H9 (cell line): ENCODE data around the gene ATP7B. TPM values are rescaled to one million over a fixed set of nuclear protein-coding genes. Genes with fewer than 3 reads are reported as not detected.

Experiments used
- DNase-seq: peaks from one replicate; pipeline ENCODE4 v3.0.0-alpha.2; 2017
- H2AFZ ChIP-seq: one replicate; pipeline ENCODE4 v1.6.1; 2013; ENCODE audit warnings: mild to moderate bottlenecking, low read length, control low read depth, moderate library complexity
- H2AK5ac ChIP-seq: 2 replicates; pipeline ENCODE4 v1.6.1; 2013; ENCODE audit warnings: low read length, control low read depth, mixed read lengths; ENCODE audit not compliant: insufficient read length
- H2BK120ac ChIP-seq: one replicate; pipeline ENCODE4 v1.6.1; 2013; ENCODE audit warnings: low read depth, mild to moderate bottlenecking, low read length, control low read depth, inconsistent platforms; ENCODE audit not compliant: poor library complexity, severe bottlenecking
- H2BK12ac ChIP-seq: 2 replicates; pipeline ENCODE4 v1.6.1; 2013; ENCODE audit warnings: low read length, control low read depth, mixed read lengths, low read depth; ENCODE audit not compliant: insufficient read length
- H2BK15ac ChIP-seq: 2 replicates; pipeline ENCODE4 v1.6.1; 2013; ENCODE audit warnings: low read depth, low read length, control low read depth
- H2BK20ac ChIP-seq: one replicate; pipeline ENCODE4 v1.6.1; 2013; ENCODE audit warnings: low read depth, mild to moderate bottlenecking, low read length, control low read depth, inconsistent platforms; ENCODE audit not compliant: poor library complexity, severe bottlenecking
- H2BK5ac ChIP-seq: 2 replicates; pipeline ENCODE4 v1.6.1; 2013; ENCODE audit warnings: low read length, control low read depth, mixed read lengths; ENCODE audit not compliant: insufficient read length
- H3K14ac ChIP-seq: 2 replicates; pipeline ENCODE4 v1.6.1; 2013; ENCODE audit warnings: low read length, control low read depth; ENCODE audit not compliant: insufficient read depth
- H3K18ac ChIP-seq: 2 replicates; pipeline ENCODE4 v1.6.1; 2013; ENCODE audit warnings: low read depth, mild to moderate bottlenecking, mixed read lengths, low read length, control low read depth; ENCODE audit not compliant: insufficient read length
- H3K23ac ChIP-seq: 2 replicates; pipeline ENCODE4 v1.6.1; 2013; ENCODE audit warnings: low read length, control low read depth, mixed read lengths, low read depth; ENCODE audit not compliant: insufficient read length
- H3K23me2 ChIP-seq: 2 replicates; pipeline ENCODE4 v1.6.1; 2013; ENCODE audit warnings: low read depth, mild to moderate bottlenecking, mixed read lengths, low read length, control low read depth; ENCODE audit not compliant: insufficient read length, poor library complexity, severe bottlenecking
- H3K27ac ChIP-seq: 2 replicates; pipeline ENCODE4 v1.5.1; 2013; ENCODE audit warnings: low read length, control low read depth, mixed read lengths, low read depth; ENCODE audit not compliant: insufficient read length
- H3K27me3 ChIP-seq: 2 replicates; pipeline ENCODE4 v1.6.1; 2013; ENCODE audit warnings: low read length, control low read depth, inconsistent platforms; ENCODE audit not compliant: insufficient read depth
- H3K4ac ChIP-seq: 2 replicates; pipeline ENCODE4 v1.6.1; 2013; ENCODE audit warnings: low read depth, mild to moderate bottlenecking, control low read depth, inconsistent platforms, low read length, moderate library complexity
- H3K4me1 ChIP-seq: 2 replicates; pipeline ENCODE4 v1.6.1; 2013; ENCODE audit warnings: low read length, control low read depth, inconsistent platforms; ENCODE audit not compliant: insufficient read depth
- H3K4me2 ChIP-seq: 2 replicates; pipeline ENCODE4 v1.6.1; 2013; ENCODE audit warnings: low read length, control low read depth, mixed read lengths; ENCODE audit not compliant: insufficient read length, insufficient read depth
- H3K56ac ChIP-seq: 2 replicates; pipeline ENCODE4 v1.6.1; 2013; ENCODE audit warnings: low read depth, mild to moderate bottlenecking, mixed read lengths, low read length, control low read depth; ENCODE audit not compliant: insufficient read length
- H3K79me1 ChIP-seq: 2 replicates; pipeline ENCODE4 v1.6.1; 2013; ENCODE audit warnings: low read depth, mild to moderate bottlenecking, moderate library complexity, low read length, control low read depth, inconsistent platforms; ENCODE audit not compliant: insufficient read depth, poor library complexity, severe bottlenecking
- H3K79me2 ChIP-seq: 2 replicates; pipeline ENCODE4 v1.6.1; 2013; ENCODE audit warnings: low read length, control low read depth, inconsistent platforms; ENCODE audit not compliant: insufficient read depth
- H3K9ac ChIP-seq: 2 replicates; pipeline ENCODE4 v1.6.1; 2013; ENCODE audit warnings: low read length, control low read depth, mixed read lengths; ENCODE audit not compliant: insufficient read length; ENCODE audit errors: extremely low read depth
- H3K9me3 ChIP-seq: one replicate; pipeline ENCODE4 v1.6.1; 2013; ENCODE audit warnings: low read depth, low read length, inconsistent platforms; ENCODE audit not compliant: control insufficient read depth
- H3T11ph ChIP-seq: one replicate; pipeline ENCODE4 v1.6.1; 2013; ENCODE audit warnings: mild to moderate bottlenecking, low read length, control low read depth, inconsistent platforms
- H4K20me1 ChIP-seq: one replicate; pipeline ENCODE4 v1.6.1; 2013; ENCODE audit not compliant: control insufficient read depth, insufficient read length, insufficient read depth
- H4K5ac ChIP-seq: 2 replicates; pipeline ENCODE4 v1.6.1; 2013; ENCODE audit warnings: low read depth, mild to moderate bottlenecking, mixed read lengths, low read length, control low read depth; ENCODE audit not compliant: insufficient read length
- H4K8ac ChIP-seq: replicated peaks from 2 replicates; pipeline ENCODE4 v1.6.1; 2013; ENCODE audit warnings: low read length, control low read depth, mixed read lengths, low read depth; ENCODE audit not compliant: insufficient read length
- H4K91ac ChIP-seq: 2 replicates; pipeline ENCODE4 v1.6.1; 2013; ENCODE audit warnings: low read depth, mild to moderate bottlenecking, moderate library complexity, mixed read lengths, low read length, control low read depth; ENCODE audit not compliant: insufficient read length
- H3K27ac Mint-ChIP-seq, 3 experiments: 2 replicates in 2 of 3; 3 replicates in 1 of 3; pipeline ENCODE4 v1.8.0; 2020 to 2021; ENCODE audit warnings: mixed read lengths in 3 of 3, mild to moderate bottlenecking in 1 of 3, moderate library complexity in 1 of 3
- H3K27me3 Mint-ChIP-seq: 2 replicates; pipeline ENCODE4 v1.8.0; 2021; ENCODE audit warnings: low read depth, mild to moderate bottlenecking, moderate library complexity, mixed read lengths
- H3K36me3 Mint-ChIP-seq, 3 experiments: 2 replicates in 2 of 3; 3 replicates in 1 of 3; pipeline ENCODE4 v1.8.0; 2020 to 2021; ENCODE audit warnings: low read depth in 3 of 3, mixed read lengths in 3 of 3; ENCODE audit not compliant: insufficient read depth in 1 of 3
- H3K4me1 Mint-ChIP-seq, 2 experiments: 2 replicates each; pipeline ENCODE4 v1.8.0; 2020; ENCODE audit warnings: mixed read lengths in 2 of 2
- H3K4me3 Mint-ChIP-seq, 2 experiments: 2 replicates in 1 of 2; 3 replicates in 1 of 2; pipeline ENCODE4 v1.8.0; 2020 to 2021; ENCODE audit warnings: mild to moderate bottlenecking in 2 of 2, mixed read lengths in 2 of 2, moderate library complexity in 1 of 2
- H3K9me3 Mint-ChIP-seq, 2 experiments: 2 replicates in 1 of 2; 3 replicates in 1 of 2; pipeline ENCODE4 v1.8.0; 2020; ENCODE audit warnings: mild to moderate bottlenecking in 2 of 2, mixed read lengths in 2 of 2, moderate library complexity in 1 of 2
- WGBS: extraction: QIAGEN DNeasy Blood & Tissue Kit; methylation state at CpG from one replicate; pipeline ENCODE4 v1.1.7; 2013; ENCODE audit warnings: missing lambda C conversion rate, low lambda C conversion rate, mixed read lengths; ENCODE audit not compliant: insufficient read length; ENCODE audit errors: extremely low coverage; 5-methylcytosine and 5-hydroxymethylcytosine counted together
- total RNA-seq: library from RNA; stranded (reverse); gene quantifications from 2 replicates; pipeline ENCODE4 v1.2.1, GENCODE V29; 2021
- TF ChIP-seq, protein P1 (sequence below): fragments of 200-600 bp; sonication (generic); conservative IDR thresholded peaks from 3 replicates; pipeline ENCODE4 v1.8.0; 2021; ENCODE audit warnings: antibody characterized with exemption, mild to moderate bottlenecking

ATP7B gene
- total RNA-seq, 1 experiment from 2014 or later: 5.8 TPM

- peaks cover 1% of the 10 kb centered on the region; the same call in 1 of the 2 replicates for H3K27me3 Mint-ChIP-seq
- H3K27ac Mint-ChIP-seq: peak overlapping the region in 1 of 3 experiments; percentile 45; a peak in 2 of 7 replicates
- peaks cover 54 to 61% of the 10 kb centered on the region in 2 experiments for H3K4me1 Mint-ChIP-seq
These were observed 13.5 kb downstream of the ATP7B start for GRCh38 chr13:51997641-51998330.

More at GRCh38 chr13:51997641-51998330, 13.5 kb downstream of the ATP7B start:
- H3T11ph ChIP-seq: no peak overlapping the region
- no peak overlapping the region for H2BK5ac ChIP-seq
- H4K20me1 ChIP-seq: no peaks in the 10 kb centered on the region
- H3K9me3 ChIP-seq: no peaks in the 10 kb centered on the region
- H4K8ac ChIP-seq: no peak overlapping the region
- no peak overlapping the region for H4K5ac ChIP-seq
- no peak overlapping the region for H3K27ac ChIP-seq
- peak; percentile 62 for DNase-seq
- H3K4me1 ChIP-seq: peaks cover 8% of the 10 kb centered on the region; the same call in 1 of the 2 replicates
- no peaks in the 10 kb centered on the region for H3K9me3 Mint-ChIP-seq
- no peak overlapping the region for H3K4me2 ChIP-seq
- TF ChIP-seq, protein P1, sequence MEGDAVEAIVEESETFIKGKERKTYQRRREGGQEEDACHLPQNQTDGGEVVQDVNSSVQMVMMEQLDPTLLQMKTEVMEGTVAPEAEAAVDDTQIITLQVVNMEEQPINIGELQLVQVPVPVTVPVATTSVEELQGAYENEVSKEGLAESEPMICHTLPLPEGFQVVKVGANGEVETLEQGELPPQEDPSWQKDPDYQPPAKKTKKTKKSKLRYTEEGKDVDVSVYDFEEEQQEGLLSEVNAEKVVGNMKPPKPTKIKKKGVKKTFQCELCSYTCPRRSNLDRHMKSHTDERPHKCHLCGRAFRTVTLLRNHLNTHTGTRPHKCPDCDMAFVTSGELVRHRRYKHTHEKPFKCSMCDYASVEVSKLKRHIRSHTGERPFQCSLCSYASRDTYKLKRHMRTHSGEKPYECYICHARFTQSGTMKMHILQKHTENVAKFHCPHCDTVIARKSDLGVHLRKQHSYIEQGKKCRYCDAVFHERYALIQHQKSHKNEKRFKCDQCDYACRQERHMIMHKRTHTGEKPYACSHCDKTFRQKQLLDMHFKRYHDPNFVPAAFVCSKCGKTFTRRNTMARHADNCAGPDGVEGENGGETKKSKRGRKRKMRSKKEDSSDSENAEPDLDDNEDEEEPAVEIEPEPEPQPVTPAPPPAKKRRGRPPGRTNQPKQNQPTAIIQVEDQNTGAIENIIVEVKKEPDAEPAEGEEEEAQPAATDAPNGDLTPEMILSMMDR: no peak
- no peak overlapping the region for H2BK12ac ChIP-seq
- H3K79me2 ChIP-seq: no peaks in the 10 kb centered on the region
- H3K23me2 ChIP-seq: no peaks in the 10 kb centered on the region
- no peaks in the 10 kb centered on the region for H3K27me3 ChIP-seq
- H3K36me3 Mint-ChIP-seq: no peaks in the 10 kb centered on the region; a peak in 1 of 7 replicates
- no peak overlapping the region for H2BK20ac ChIP-seq
- H3K23ac ChIP-seq: no peak overlapping the region
- no peak overlapping the region for H2BK120ac ChIP-seq
- H2AFZ ChIP-seq: no peak overlapping the region
- H3K4me3 Mint-ChIP-seq: peak overlapping the region in 1 of 2 experiments; percentile 63; a peak in 2 of 5 replicates
- WGBS: no CpG with 5 or more reads among the region's 8 CpGs
- no peak overlapping the region for H3K4ac ChIP-seq
- no peak overlapping the region for H3K9ac ChIP-seq
- no peak overlapping the region for H4K91ac ChIP-seq
- no peak overlapping the region for H3K14ac ChIP-seq
- H2AK5ac ChIP-seq: no peak overlapping the region
- H3K18ac ChIP-seq: no peak overlapping the region
- no peaks in the 10 kb centered on the region for H3K79me1 ChIP-seq
- H3K56ac ChIP-seq: no peak overlapping the region
- H2BK15ac ChIP-seq: no peak overlapping the region
